ENCODE data around the gene MTG2. TPM values are rescaled to one million over a fixed set of nuclear protein-coding genes. Genes with fewer than 3 reads are reported as not detected.

The MTG2 gene
- total RNA-seq, 1 donor from 2014 or later: 24.0 TPM

DNA sequence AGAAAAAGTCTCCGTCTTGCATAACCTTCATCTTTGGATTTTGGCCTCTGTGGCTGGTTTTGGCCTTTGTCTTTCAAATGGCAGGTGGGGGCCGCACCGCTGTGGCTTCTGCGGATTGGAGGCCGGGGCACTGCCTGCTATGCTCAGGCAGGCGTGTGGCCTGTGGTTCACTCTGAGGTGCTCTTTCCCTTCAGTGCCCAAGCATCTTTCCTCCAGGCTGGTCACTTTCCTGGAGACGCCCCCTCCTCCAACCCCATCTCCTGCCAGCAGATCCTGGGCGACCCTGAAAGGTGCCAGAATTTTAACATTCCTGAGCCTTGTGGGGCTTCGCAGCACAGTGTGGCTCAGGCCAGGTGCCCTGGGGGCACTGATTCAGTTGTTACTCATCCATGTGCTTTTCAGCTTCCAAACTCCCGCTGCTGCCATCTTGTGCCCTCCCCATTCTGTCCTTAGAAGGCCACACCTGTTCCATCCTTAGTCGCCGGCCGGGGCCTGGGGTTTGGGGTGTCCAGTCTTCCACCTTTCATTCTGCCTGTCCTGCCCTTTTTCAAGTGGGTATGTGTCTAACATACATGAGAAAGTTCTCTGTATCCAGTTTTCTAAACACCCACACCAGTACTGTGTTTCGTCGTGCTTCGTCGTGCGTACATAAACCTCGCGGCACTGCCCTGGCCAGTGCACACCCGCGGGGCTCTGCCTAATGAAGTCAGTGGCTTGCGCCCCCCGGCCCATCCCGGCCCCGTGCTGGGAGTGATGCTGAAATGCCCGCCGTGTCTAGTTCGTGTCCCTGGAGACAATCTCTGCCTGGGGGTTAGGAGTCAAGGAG lies 27.2 kb upstream of the MTG2 start:
- H3K36me3 ChIP-seq (ENCODE audit: control insufficient read depth, insufficient read depth, low read length): peaks cover 11% of the 10 kb centered on the region
- TF ChIP-seq, protein P1, sequence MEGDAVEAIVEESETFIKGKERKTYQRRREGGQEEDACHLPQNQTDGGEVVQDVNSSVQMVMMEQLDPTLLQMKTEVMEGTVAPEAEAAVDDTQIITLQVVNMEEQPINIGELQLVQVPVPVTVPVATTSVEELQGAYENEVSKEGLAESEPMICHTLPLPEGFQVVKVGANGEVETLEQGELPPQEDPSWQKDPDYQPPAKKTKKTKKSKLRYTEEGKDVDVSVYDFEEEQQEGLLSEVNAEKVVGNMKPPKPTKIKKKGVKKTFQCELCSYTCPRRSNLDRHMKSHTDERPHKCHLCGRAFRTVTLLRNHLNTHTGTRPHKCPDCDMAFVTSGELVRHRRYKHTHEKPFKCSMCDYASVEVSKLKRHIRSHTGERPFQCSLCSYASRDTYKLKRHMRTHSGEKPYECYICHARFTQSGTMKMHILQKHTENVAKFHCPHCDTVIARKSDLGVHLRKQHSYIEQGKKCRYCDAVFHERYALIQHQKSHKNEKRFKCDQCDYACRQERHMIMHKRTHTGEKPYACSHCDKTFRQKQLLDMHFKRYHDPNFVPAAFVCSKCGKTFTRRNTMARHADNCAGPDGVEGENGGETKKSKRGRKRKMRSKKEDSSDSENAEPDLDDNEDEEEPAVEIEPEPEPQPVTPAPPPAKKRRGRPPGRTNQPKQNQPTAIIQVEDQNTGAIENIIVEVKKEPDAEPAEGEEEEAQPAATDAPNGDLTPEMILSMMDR (IDR thresholded peaks at IDR 0.05; ENCODE audit: insufficient read depth, low read length, severe bottlenecking): no peak
- H3K4me3 ChIP-seq (ENCODE audit: low read depth, low read length): no peak overlapping the region
- DNase-seq (ENCODE audit: low read depth): peak; percentile 84
- no peak for FAIRE-seq
- no peaks in the 10 kb centered on the region for H3K27me3 ChIP-seq (ENCODE audit: control insufficient read depth, insufficient read depth, low read length)

DNA sequence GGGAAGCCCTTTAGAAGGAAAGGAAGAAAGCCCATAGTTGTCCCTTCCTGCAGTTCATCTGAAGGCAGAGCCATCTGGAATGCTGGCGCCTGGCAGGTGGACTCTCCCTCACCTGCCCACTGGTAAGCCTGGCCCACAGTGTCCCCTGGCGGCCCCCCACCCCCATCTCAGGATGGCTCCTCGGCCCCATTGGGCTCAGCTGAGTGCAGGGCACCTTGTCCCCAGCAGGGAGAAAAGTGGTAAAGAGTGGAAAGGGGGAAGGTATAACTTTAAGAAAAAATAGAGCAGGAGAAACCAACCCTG lies 26.6 kb upstream of the MTG2 start:
- TF ChIP-seq, protein P1 (IDR thresholded peaks at IDR 0.05; ENCODE audit: insufficient read depth, low read length, severe bottlenecking): no peak
- FAIRE-seq (no peak), DNase-seq (ENCODE audit: low read depth) (no peak)
- no peaks in the 10 kb centered on the region for H3K27me3 ChIP-seq (ENCODE audit: control insufficient read depth, insufficient read depth, low read length)
- peaks cover 11% of the 10 kb centered on the region for H3K36me3 ChIP-seq (ENCODE audit: control insufficient read depth, insufficient read depth, low read length)
- no peak overlapping the region for H3K4me3 ChIP-seq (ENCODE audit: low read depth, low read length)

DNA sequence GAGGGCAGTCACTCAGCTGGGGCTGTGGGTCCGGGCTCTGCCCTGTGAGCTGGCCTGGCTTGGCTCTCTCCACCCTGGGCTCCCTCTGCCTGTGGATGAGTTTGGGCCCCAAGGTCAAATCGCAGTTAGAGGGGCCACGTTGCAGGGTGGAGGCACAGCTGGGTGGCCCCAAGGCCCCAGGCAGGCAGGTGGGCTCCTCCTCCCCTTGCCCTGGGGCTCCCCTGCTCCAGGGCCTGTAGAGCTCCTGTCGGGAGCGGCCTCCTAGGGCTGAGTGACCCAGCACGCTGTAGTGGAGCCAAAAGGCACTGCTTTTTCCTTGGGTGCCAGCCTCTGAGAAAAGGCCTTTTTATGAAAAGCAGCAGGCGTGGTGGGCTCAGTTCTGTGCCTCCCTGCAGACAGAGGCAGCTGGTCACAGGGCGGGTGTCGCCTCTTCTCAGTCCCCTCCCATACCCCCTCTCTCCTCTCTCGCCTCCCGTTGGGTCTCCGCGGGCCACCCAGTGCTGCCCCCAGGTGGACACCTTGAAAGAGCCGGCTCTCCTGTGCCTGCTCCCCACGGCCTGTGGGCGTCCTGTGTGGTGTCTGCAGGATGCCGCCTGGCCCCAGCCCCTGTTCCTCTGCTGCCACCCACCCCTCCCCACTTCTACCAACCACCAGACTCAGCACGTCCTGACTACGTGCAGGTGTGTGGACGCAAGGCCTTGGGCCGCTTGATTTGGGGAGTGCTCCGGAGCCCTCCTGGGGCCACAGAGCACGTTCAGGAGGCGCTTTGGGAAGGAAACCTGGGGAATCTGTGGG lies 26.0 kb upstream of the MTG2 start:
- TF ChIP-seq, protein P1 (IDR thresholded peaks at IDR 0.05; ENCODE audit: insufficient read depth, low read length, severe bottlenecking): peak; percentile 83
- DNase-seq (ENCODE audit: low read depth) (no peak), FAIRE-seq (no peak)
- Histone ChIP-seq H3K36me3 (ENCODE audit: control insufficient read depth, insufficient read depth, low read length) (peaks cover 11% of the 10 kb centered on the region), H3K4me3 (ENCODE audit: low read depth, low read length) (no peak overlapping the region), H3K27me3 (ENCODE audit: control insufficient read depth, insufficient read depth, low read length) (no peaks in the 10 kb centered on the region)

DNA sequence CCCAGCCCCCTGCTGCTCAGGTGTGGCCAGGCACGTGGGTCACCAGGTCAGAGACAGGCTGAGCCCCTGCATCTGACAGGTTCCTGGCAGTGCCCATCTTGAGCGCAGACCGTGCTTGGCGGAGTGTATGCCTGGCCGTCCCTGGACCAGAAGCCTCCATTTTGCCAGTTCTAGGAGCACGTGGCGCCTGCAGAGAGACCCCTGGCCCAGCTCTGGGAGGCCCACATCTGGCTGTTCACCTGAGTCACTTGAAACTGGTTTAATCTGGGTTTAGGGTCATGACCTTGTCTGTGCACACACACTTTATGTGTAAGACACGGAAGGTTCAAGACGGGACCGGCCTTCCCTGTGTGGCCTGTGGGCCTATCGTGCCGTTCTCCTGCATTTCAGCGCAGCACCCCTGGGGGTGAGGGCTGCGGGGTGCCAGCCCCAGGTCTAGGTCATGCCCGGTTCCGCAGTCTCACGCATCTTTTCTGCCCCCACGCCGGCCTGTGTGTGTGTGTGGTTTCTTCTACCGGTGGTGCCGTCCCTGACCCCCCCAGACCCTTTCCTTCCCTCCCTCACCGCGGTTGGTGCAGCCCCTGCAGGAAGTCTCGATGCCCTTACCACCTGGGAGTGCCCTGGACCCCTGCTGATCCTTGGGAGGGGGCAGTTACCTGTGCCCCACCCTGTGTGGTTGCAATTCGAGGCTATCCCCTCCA lies 25.3 kb upstream of the MTG2 start:
- no peak for FAIRE-seq
- TF ChIP-seq, protein P1 (IDR thresholded peaks at IDR 0.05; ENCODE audit: insufficient read depth, low read length, severe bottlenecking): no peak
- no peak overlapping the region for H3K4me3 ChIP-seq (ENCODE audit: low read depth, low read length)
- no peak for DNase-seq (ENCODE audit: low read depth)
- H3K36me3 ChIP-seq (ENCODE audit: control insufficient read depth, insufficient read depth, low read length): peaks cover 12% of the 10 kb centered on the region
- H3K27me3 ChIP-seq (ENCODE audit: control insufficient read depth, insufficient read depth, low read length): no peaks in the 10 kb centered on the region

DNA sequence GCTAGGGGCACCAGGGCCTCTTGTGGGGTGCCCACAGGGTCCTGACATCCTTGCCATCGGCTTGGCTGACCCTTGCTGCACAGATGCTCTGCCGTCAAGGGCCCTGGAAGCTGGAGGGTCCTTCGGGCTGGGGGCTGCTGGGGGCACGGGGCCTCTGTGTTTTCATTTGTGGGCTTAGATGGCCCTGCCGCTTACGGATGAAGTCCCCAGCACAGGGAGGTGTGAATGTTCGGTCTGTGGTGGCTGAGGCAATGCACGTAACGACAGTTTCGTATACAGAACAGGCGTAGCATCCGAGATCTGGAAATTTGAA lies 24.8 kb upstream of the MTG2 start:
- DNase-seq (ENCODE audit: low read depth): no peak
- TF ChIP-seq, protein P1 (IDR thresholded peaks at IDR 0.05; ENCODE audit: insufficient read depth, low read length, severe bottlenecking): no peak
- FAIRE-seq: no peak
- H3K36me3 ChIP-seq (ENCODE audit: control insufficient read depth, insufficient read depth, low read length): peaks cover 15% of the 10 kb centered on the region
- H3K27me3 ChIP-seq (ENCODE audit: control insufficient read depth, insufficient read depth, low read length): no peaks in the 10 kb centered on the region
- no peak overlapping the region for H3K4me3 ChIP-seq (ENCODE audit: low read depth, low read length)

Measured in bronchial epithelial cell (primary cell).